H1 (cell line): ENCODE data around the gene ISOC2.

Source experiments
- CEBPB ChIP-seq: IDR thresholded peaks from 2 replicates; pipeline ENCODE4 v1.6.1; 2012; ENCODE audit warnings: low read depth, low read length
- CTBP2 ChIP-seq: IDR thresholded peaks from 2 replicates; pipeline ENCODE4 v1.7.0; 2011; ENCODE audit warnings: borderline replicate concordance, mild to moderate bottlenecking, moderate library complexity, mixed read lengths, low read length; ENCODE audit not compliant: insufficient read depth, insufficient read length
- CTCF ChIP-seq, 3 experiments: IDR thresholded peaks; 1 replicate in 2 of 3; 2 replicates in 1 of 3; pipeline versions ENCODE4 v1.5.1 to v1.6.1; 2011; ENCODE audit warnings: low read length in 3 of 3, mild to moderate bottlenecking in 3 of 3, inconsistent platforms in 2 of 3, low read depth in 1 of 3, moderate library complexity in 1 of 3; ENCODE audit not compliant: insufficient read depth in 1 of 3; ENCODE audit errors: control extremely low read depth in 1 of 3
- EP300 ChIP-seq, 2 experiments: IDR thresholded peaks; 1 replicate in 1 of 2; 2 replicates in 1 of 2; pipeline ENCODE4 v1.6.1; 2011 to 2012; ENCODE audit warnings: low read depth in 2 of 2, low read length in 2 of 2, mild to moderate bottlenecking in 2 of 2, borderline replicate concordance in 1 of 2, inconsistent platforms in 1 of 2, moderate library complexity in 1 of 2
- NANOG ChIP-seq: IDR thresholded peaks from 2 replicates; pipeline ENCODE4 v1.6.1; 2011; ENCODE audit warnings: low read length, low read depth, mild to moderate bottlenecking, inconsistent platforms; ENCODE audit not compliant: insufficient read depth, poor library complexity, severe bottlenecking
- POLR2A ChIP-seq, 2 experiments: IDR thresholded peaks; 1 replicate in 1 of 2; 2 replicates in 1 of 2; pipeline ENCODE4 v1.6.1; 2011; ENCODE audit warnings: low read depth in 2 of 2, low read length in 2 of 2, mild to moderate bottlenecking in 2 of 2; ENCODE audit errors: control extremely low read depth in 1 of 2
- POLR2AphosphoS5 ChIP-seq: IDR thresholded peaks from 2 replicates; pipeline ENCODE4 v1.6.1; 2011; ENCODE audit warnings: low read depth, low read length
- RBBP5 ChIP-seq: IDR thresholded peaks from 2 replicates; pipeline ENCODE4 v1.7.1; 2012; ENCODE audit warnings: low read depth, mild to moderate bottlenecking, inconsistent platforms, low read length, moderate library complexity, borderline replicate concordance
- SIN3A ChIP-seq, 2 experiments: IDR thresholded peaks in 1 of 2; conservative IDR thresholded peaks in 1 of 2; 2 replicates each; pipeline ENCODE4 v1.6.1; 2011 to 2012; ENCODE audit warnings: low read length in 2 of 2, improper control_type of control experiment in 1 of 2, low read depth in 1 of 2, mild to moderate bottlenecking in 1 of 2
- SP1 ChIP-seq: IDR thresholded peaks from 2 replicates; pipeline ENCODE4 v1.6.1; 2011; ENCODE audit warnings: low read depth, low read length
- SRF ChIP-seq: IDR thresholded peaks from 2 replicates; pipeline ENCODE4 v1.6.1; 2011; ENCODE audit warnings: mild to moderate bottlenecking, low read depth, low read length, moderate library complexity
- TAF1 ChIP-seq: IDR thresholded peaks from 2 replicates; pipeline ENCODE4 v1.6.1; 2011; ENCODE audit warnings: mild to moderate bottlenecking, low read depth, low read length
- ZNF274 ChIP-seq: IDR thresholded peaks from 2 replicates; pipeline ENCODE4 v1.7.0; 2012; ENCODE audit warnings: low read length, borderline replicate concordance; ENCODE audit errors: extremely low read depth

GRCh38 chr19:55433292-55433691 is 28.1 kb downstream of the ISOC2 start:
- TF ChIP-seq TAF1: no peak
- no peak for TF ChIP-seq POLR2A (IDR thresholded peaks at IDR 0.05; ENCODE audit: control extremely low read depth in 1 of 2, low read depth in 2 of 2, low read length in 2 of 2)
- no peak for TF ChIP-seq RBBP5
- TF ChIP-seq CTCF (IDR thresholded peaks at IDR 0.05; ENCODE audit: control extremely low read depth in 1 of 3, insufficient read depth in 1 of 3, low read depth in 1 of 3, low read length in 3 of 3): no peak
- no peak for TF ChIP-seq SIN3A (conservative IDR thresholded peaks at IDR 0.05 in 1 of 2, IDR thresholded peaks at IDR 0.05 in 1 of 2; ENCODE audit: low read depth in 1 of 2, low read length in 2 of 2)
- TF ChIP-seq SRF: no peak
- TF ChIP-seq EP300 (IDR thresholded peaks at IDR 0.05; ENCODE audit: borderline replicate concordance in 1 of 2, low read depth in 2 of 2, low read length in 2 of 2): no peak
- TF ChIP-seq CEBPB: no peak
- no peak for TF ChIP-seq CTBP2
- TF ChIP-seq ZNF274: no peak
- TF ChIP-seq SP1: no peak
- no peak for TF ChIP-seq POLR2AphosphoS5
- no peak for TF ChIP-seq NANOG
